Panc1 (cell line): ENCODE results near the gene RIMBP3C. TPM values are rescaled to one million over a fixed set of nuclear protein-coding genes. Genes with fewer than 3 reads are reported as not detected.

ENCODE experiments used
- ATAC-seq: fragments of 200-7000 bp; cut with Tn5 transposase; 2 replicates; pipeline ENCODE4 v1.9.1; 2020; ENCODE audit warnings: mild to moderate bottlenecking, moderate library complexity
- BruUV-seq: library from RNA; stranded (reverse); fragments of 400-500 nt; replicated peaks from 2 replicates; lab custom pipeline; 2021; lab: Mats Ljungman, UMichigan
- CTCF ChIA-PET: fragments of 300-600 bp; sonication (Branson Sonifier 250); formaldehyde crosslinking; loops from one replicate; lab custom pipeline; 2022; ENCODE audit warnings: antibody characterized with exemption; lab: Charles Lee
- POLR2A ChIA-PET: fragments of 300-600 bp; sonication (Branson Sonifier 250); formaldehyde crosslinking; loops from one replicate; lab custom pipeline; 2022; ENCODE audit warnings: antibody characterized with exemption; lab: Charles Lee
- DNase-seq: peaks from one replicate; pipeline ENCODE4 v3.0.0-alpha.2; 2010; ENCODE audit warnings: low read depth, low spot score
- H3K27ac ChIP-seq: 2 replicates; pipeline ENCODE4 v1.5.1; 2011; ENCODE audit warnings: mild to moderate bottlenecking, low read length, inconsistent platforms
- H3K27me3 ChIP-seq: fragments of 200-500 bp; sonication (Bioruptor generic); 2 replicates; pipeline ENCODE4 v1.6.0; 2014; ENCODE audit warnings: low read length, inconsistent platforms; ENCODE audit not compliant: control insufficient read depth, insufficient read depth
- H3K36me3 ChIP-seq: fragments of 200-500 bp; sonication (Bioruptor generic); 2 replicates; pipeline ENCODE4 v1.5.1; 2014; ENCODE audit warnings: inconsistent platforms, mild to moderate bottlenecking, low read length, moderate library complexity; ENCODE audit not compliant: control insufficient read depth, insufficient read depth
- H3K4me1 ChIP-seq: 2 replicates; pipeline ENCODE4 v1.5.1; 2011; ENCODE audit warnings: inconsistent platforms, mild to moderate bottlenecking, low read length, moderate library complexity; ENCODE audit not compliant: control insufficient read depth, insufficient read depth
- H3K4me3 ChIP-seq, 2 experiments: 2 replicates each; pipeline ENCODE4 v1.5.1; 2011 to 2012; ENCODE audit warnings: low read depth in 2 of 2, low read length in 2 of 2, mild to moderate bottlenecking in 2 of 2, inconsistent platforms in 1 of 2, moderate library complexity in 1 of 2
- H3K9me3 ChIP-seq: fragments of 200-500 bp; sonication (Bioruptor generic); 2 replicates; pipeline ENCODE4 v1.5.1; 2014; ENCODE audit warnings: low read depth, mild to moderate bottlenecking, inconsistent platforms, low read length, moderate library complexity; ENCODE audit not compliant: control insufficient read depth, insufficient read depth
- CTCF ChIP-seq: fragments of 450-650 bp; IDR thresholded peaks from 2 replicates; pipeline ENCODE4 v1.5.1; 2017; ENCODE audit warnings: mild to moderate bottlenecking
- POLR2AphosphoS5 ChIP-seq: IDR thresholded peaks from 2 replicates; pipeline ENCODE4 v1.6.1; 2012; ENCODE audit warnings: mild to moderate bottlenecking, low read depth, low read length, moderate library complexity
- REST ChIP-seq, 2 experiments: IDR thresholded peaks; 2 replicates each; pipeline ENCODE4 v1.6.1; 2011 to 2012; ENCODE audit warnings: low read depth in 2 of 2, control low read depth in 1 of 2, low read length in 1 of 2, mild to moderate bottlenecking in 1 of 2, moderate library complexity in 1 of 2; ENCODE audit not compliant: insufficient read depth in 1 of 2
- SIN3A ChIP-seq: IDR thresholded peaks from 2 replicates; pipeline ENCODE4 v1.6.1; 2012; ENCODE audit warnings: low read depth, mild to moderate bottlenecking, low read length, moderate library complexity, borderline replicate concordance; ENCODE audit not compliant: insufficient read depth
- TCF7L2 ChIP-seq: IDR thresholded peaks from 2 replicates; pipeline ENCODE4 v1.6.1; 2011; ENCODE audit warnings: mild to moderate bottlenecking, low read depth, low read length, inconsistent platforms
- in situ Hi-C: cut with HindIII; loops from 2 replicates; pipeline ENCODE4 v1.10.0; 2016; ENCODE audit warnings: low sequenced_read_pairs, low pct_unique_long_range_greater_than_20kb
- intact Hi-C: fragments of 100-400 bp; cut with micrococcal nuclease; formaldehyde crosslinking; loops from one replicate; pipeline ENCODE4 v1.10.0; 2022; ENCODE audit not compliant: unreplicated experiment
- total RNA-seq: library from RNA; stranded (reverse); gene quantifications from one replicate; pipeline ENCODE4 v1.2.1, GENCODE V29; 2021; ENCODE audit not compliant: unreplicated experiment

RIMBP3C gene
- total RNA-seq, 1 experiment from 2014 or later = 0.90 TPM

GRCh38 chr22:21589396-21589795 is 38.1 kb upstream of the RIMBP3C start:
- Histone ChIP-seq H3K9me3 (no peaks in the 10 kb centered on the region), H3K4me1 (peaks cover 8% of the 10 kb centered on the region; the same call in 1 of the 2 replicates), H3K4me3 (no peak overlapping the region), H3K36me3 (peaks cover 2% of the 10 kb centered on the region; the same call in 1 of the 2 replicates), H3K27me3 (no peaks in the 10 kb centered on the region), H3K27ac (no peak overlapping the region)
- DNase-seq = no peak
- BruUV-seq = no TSS peak
- no peak for ATAC-seq
- no peak for TF ChIP-seq REST (IDR thresholded peaks at IDR 0.05; ENCODE audit: insufficient read depth in 1 of 2, low read depth in 2 of 2, low read length in 1 of 2)
- intact Hi-C loops (no loop called here), in situ Hi-C loops (no loop called here)
- ChIA-PET CTCF (no interaction called here), POLR2A (interaction anchor here (0.7 kb wide), 1 partner anchor 9 kb away, joined by 7 read pairs; no protein-coding TSS in a partner anchor)

- intact Hi-C loops (no loop called here), in situ Hi-C loops (no loop called here)
- no peak for ATAC-seq
- TF ChIP-seq TCF7L2 (no peak), CTCF (no peak), SIN3A (no peak), POLR2AphosphoS5 (no peak), REST (IDR thresholded peaks at IDR 0.05; ENCODE audit: insufficient read depth in 1 of 2, low read depth in 2 of 2, low read length in 1 of 2) (no peak)
- Histone ChIP-seq H3K27me3 (no peaks in the 10 kb centered on the region), H3K4me3 (no peak overlapping the region), H3K4me1 (peaks cover 8% of the 10 kb centered on the region; the same call in 1 of the 2 replicates), H3K36me3 (peaks cover 2% of the 10 kb centered on the region; the same call in 1 of the 2 replicates), H3K9me3 (no peaks in the 10 kb centered on the region), H3K27ac (no peak overlapping the region)
- ChIA-PET POLR2A (no interaction called here), CTCF (no interaction called here)
- DNase-seq = no peak
- BruUV-seq = no TSS peak
These were observed 36.7 kb upstream of the RIMBP3C start for GRCh38 chr22:21587803-21588611.
